GM19025 (cell line): ENCODE results near the gene SLC12A5.
"Not testable (repeated sequence)": the region's sequence is repeated elsewhere in the genome, so short reads cannot be mapped to it uniquely, and the experiment has no call there.

Source experiments
- ATAC-seq: cut with Tn5 transposase; IDR thresholded peaks from one replicate; pipeline ENCODE4 v1.9.1; 2021; ENCODE audit warnings: mild to moderate bottlenecking, low read depth, moderate library complexity; ENCODE audit not compliant: unreplicated experiment

SLC12A5 gene

DNA sequence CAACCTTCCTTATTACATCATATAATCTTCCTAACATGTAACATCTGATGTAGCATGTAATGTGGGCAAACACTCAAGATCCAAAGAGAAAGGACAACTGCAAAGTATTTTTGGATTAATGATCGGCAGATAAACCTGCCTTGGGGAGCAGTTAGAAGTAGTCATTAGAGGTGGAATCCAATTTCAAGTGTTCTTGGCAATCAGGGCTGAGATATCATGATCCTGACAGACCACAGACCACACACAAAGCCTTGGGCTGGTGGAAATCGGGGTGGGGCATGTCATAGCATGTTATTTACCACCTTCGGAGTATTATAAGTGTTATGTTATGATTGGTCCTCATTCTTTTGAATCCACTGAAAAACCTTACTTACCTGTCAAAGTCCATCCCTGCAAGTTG lies 44.4 kb downstream of the SLC12A5 start:
- ATAC-seq: no peak

DNA sequence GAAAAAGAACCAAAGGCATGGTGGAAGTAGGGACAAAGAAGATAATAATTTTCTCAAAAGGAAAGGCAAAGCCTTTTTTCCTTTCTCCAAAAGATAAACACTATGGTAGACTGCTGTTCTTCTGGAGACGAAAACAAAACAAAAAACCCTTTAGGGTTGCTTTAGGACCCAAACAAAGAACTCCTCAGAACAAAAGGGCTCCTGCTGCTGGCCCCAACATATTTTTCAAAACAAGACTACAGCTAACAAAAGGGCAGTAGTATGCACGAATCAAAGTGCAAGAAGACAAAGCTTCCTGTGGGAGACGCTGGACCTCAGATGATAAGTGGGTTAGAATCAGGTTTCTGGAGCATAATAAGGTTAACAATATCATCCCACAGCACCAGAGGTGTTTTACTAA lies 45.0 kb downstream of the SLC12A5 start:
- ATAC-seq: no peak

- no peak for ATAC-seq
Measured at GRCh38 chr20:46076806-46077205, 47.8 kb downstream of the SLC12A5 start.

DNA sequence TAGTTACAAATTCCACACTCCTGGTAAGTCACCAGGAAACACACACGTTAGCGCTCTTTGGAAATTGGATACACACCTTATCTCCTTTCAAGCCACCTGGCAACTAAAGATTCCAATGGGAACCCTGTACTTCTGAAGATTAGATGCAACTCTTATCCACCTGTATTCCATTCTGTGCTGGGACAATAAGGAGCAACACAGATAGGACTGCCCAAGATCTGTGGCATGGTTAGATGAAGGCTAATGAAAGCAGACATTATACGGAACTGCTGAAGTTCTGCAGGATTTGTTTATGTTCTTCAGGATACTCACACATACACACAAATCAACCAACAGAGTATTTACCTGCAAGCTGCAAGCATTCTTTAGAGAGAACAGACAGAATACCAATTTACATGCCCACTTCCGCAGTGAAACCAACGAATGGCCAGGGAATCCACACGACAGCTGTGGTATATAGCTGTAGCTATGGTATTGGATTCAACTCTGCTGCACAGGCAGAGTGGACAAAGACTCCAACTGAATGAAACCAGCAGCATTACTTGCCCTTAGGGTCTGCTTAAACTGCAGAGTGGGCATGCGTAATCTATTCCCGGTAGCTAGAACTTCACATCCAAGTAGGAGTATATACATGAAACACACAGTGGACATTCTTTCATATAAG lies 48.8 kb downstream of the SLC12A5 start:
- ATAC-seq: no peak

DNA sequence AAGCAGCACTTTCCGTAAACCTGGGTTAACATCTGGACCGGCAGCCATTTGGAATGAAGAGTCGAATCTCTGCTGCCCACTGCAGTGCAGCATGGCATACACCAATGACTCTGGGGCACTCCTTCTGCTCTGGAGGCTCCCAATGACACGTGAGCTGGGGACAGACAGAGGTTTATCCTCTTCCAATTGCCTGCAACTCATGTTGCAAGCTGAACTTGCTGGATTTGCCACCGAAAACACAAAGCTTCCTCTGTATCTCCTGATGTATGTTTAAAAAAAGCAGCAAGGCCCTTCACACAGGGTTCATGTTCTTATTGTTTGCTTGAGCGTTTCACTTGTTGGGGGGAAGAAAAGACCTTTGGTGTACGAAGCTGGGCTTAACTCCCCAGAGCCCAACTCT lies 49.9 kb downstream of the SLC12A5 start:
- no peak for ATAC-seq

GRCh38 chr20:46081074-46081473 lies 52.1 kb downstream of the SLC12A5 start:
- ATAC-seq: no peak

DNA sequence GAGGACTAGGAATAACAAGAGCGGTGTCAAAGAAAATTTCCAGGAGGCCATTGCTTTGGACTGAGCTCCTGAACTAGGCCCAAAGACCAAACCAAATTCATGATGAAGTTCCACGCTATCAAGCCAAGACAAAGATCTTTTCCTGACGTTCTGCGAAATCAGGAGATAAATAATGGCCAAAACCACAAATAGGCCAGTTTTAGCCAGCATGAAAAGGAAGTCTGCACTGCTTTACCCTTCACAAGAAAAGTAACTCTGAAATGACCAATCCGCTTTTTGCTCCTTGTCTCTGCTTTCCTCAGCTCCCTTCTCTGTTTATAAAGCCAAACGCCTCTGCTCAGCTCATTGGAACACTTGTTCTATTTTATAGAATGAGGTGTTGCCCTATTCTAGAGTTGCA lies 54.1 kb downstream of the SLC12A5 start:
- ATAC-seq: no peak

GRCh38 chr20:46083531-46084061 lies 54.6 kb downstream of the SLC12A5 start:
- no peak for ATAC-seq

GRCh38 chr20:46084805-46085178 lies 55.8 kb downstream of the SLC12A5 start:
- ATAC-seq: no peak

DNA sequence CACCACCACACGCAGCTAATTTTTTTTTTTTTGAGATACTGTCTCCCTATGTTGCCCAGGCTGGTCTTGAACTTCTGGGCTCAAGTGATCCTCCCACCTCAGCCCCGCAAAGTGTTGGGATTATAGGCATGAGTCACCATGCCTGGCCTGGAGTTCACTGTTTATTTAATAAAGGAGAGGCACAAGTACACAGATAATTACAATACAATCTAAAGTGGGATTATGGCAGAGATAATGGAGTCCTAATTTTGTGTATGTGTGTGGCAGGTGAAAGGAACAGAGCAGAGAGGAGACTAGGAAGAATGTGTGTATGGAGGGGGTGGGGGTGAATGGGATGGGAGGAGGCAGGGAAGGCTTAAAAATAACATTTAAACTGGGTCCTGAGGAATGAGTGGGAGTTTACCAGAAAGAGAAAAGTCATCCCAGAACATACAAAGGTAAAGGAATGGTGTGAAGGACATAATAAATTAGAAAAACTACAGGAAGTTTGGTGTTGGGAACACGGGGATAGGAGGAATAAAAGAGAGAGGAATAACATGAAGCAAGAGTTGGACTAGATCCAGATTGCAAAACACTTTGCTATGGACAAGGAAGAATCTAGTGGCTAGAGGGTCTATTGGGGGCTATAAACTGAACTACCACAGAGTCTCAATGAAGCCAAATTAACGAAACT lies 56.3 kb downstream of the SLC12A5 start:
- ATAC-seq: no peak

DNA sequence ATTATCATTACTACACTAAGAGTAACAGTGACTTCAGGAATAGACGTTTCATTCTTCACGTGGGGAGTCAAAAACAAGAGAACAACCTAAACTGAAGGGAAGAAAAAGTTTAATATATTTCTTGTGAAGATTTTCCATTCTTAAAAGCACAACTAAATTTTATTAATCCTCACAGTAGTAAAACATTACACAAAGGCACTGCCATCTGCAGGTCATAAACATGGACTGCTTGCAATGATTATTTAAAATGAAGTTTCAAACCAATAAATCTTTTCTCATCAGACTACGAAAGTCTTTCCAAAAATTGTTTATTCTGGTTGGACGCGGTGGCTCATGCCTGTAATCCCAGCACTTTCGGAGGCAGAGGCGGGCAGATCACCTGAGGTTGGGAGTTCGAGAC lies 58.1 kb downstream of the SLC12A5 start:
- ATAC-seq: no peak

DNA sequence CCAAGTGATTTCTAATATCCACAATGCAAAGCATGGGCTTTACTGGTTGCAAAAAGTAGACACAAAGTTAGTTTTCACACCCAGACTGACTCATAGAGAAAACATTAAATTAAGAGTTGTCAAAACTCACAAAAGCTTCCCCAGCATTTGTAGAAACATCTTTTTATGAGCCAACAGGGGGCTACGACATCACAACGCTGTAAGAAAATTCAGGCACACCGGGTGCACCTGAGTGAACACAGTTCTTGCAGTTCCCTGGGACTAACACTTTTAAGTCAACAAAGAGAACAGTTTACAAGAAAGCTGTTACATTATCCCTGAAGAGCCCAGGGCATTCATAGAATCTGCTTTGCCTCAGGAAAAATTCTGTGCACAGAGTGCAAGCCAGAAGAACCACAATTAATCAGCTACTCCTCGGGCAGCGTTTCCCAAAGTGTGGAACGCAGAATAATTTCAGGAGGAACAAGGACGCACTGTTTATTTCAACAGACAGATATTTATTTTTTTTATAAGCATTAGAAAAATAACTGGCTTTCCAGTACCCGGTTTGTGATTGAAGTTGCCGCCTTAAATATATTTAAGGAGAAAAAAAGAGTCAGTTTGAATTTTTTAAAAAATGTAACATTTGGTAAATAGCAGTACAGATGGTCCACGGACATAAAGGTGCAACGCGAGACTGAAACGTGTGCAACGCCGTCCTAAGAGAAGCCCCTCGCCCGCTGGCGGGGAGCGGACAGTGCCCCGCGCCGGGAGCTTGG lies 59.6 kb downstream of the SLC12A5 start:
- ATAC-seq: no peak

- ATAC-seq: peak; percentile 18
Measured at GRCh38 chr20:46089167-46089416, 60.1 kb downstream of the SLC12A5 start.

- peak; percentile 78 for ATAC-seq
Measured at GRCh38 chr20:46089417-46090388, 60.7 kb downstream of the SLC12A5 start, which contains the start of gene NCOA5. Gene NCOA5 (minus strand): TSS chr20:46089962. CDS start chr20:46079424, 10,538 bp downstream.

- ATAC-seq: not testable (repeated sequence)
Measured at GRCh38 chr20:46091622-46092535, 62.9 kb downstream of the SLC12A5 start.

DNA sequence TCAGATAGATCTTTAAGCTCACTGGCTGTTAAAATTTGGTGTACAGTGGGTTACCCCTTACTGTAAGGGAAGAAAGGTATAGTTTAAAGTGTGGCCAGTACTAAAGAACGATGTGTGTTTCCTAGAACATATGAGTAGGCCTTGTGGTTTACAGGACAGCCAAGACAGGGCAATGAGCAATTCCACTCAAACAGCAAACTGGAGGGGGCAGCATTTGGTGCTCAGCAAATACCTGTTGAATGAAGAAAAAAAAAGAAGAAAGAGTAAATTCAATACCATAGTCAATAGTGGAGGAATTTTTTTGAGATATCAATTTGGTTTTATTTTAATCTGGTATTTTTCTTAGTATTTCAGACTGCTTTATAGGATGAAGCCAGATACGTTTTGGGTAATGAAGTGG lies 64.5 kb downstream of the SLC12A5 start:
- no peak for ATAC-seq

DNA sequence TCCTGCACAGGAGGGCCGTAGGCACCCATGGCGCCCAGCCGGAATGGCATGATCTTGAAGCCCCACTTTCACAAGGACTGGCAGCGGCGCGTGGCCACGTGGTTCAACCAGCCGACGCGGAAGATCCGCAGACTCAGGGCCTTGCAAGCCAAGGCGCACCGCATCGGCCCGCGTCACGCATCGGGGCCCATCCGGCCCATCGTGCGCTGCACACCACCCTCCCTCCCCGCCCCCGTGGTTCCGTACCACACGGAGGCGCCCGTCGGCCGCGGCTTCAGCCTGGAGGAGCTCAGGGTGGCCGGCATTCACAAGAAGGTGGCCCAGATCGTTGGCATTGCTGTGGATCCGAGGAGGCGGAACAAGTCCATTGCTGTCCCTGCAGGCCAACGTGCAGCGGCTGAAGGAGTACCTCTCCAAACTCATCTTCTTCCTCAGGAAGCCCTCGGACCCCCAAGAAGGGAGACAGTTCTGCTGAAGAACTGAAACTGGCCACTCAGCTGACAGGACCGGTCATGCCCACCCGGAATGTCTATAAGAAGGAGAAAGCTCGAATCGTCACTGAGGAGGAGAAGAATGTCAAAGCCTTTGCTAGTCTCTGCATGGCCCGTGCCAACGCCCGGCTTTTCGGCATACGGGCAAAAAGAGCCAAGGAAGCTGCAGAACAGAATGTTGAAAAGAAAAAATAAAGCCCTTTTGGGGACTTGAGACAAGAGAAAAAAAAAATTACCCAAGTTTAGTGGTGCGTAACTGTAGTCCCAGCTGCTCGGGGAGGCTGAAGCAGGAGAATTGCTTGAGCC lies 70.7 kb downstream of the SLC12A5 start:
- ATAC-seq: no peak

GRCh38 chr20:46100444-46100843 lies 71.4 kb downstream of the SLC12A5 start:
- ATAC-seq: not testable (repeated sequence)

GRCh38 chr20:46100988-46101387 lies 72.0 kb downstream of the SLC12A5 start:
- ATAC-seq: no peak
